HEK293 (cell line): ENCODE measurements around the gene FNDC1.

ENCODE experiments used
- YY1 ChIP-seq: fragments of 450-650 bp; formaldehyde crosslinking; IDR thresholded peaks from 2 replicates; pipeline ENCODE4 v1.5.1; 2018; ENCODE audit warnings: missing biosample characterization, missing genetic modification characterization
- ZNF645 ChIP-seq: fragments of 450-650 bp; formaldehyde crosslinking; IDR thresholded peaks from 2 replicates; pipeline ENCODE4; 2016; ENCODE audit warnings: missing biosample characterization, missing genetic modification characterization
- TF ChIP-seq, protein P1 (sequence below): fragments of 450-650 bp; formaldehyde crosslinking; IDR thresholded peaks from 2 replicates; pipeline ENCODE4 v1.5.1; 2016; ENCODE audit warnings: missing biosample characterization, missing genetic modification characterization

DNA sequence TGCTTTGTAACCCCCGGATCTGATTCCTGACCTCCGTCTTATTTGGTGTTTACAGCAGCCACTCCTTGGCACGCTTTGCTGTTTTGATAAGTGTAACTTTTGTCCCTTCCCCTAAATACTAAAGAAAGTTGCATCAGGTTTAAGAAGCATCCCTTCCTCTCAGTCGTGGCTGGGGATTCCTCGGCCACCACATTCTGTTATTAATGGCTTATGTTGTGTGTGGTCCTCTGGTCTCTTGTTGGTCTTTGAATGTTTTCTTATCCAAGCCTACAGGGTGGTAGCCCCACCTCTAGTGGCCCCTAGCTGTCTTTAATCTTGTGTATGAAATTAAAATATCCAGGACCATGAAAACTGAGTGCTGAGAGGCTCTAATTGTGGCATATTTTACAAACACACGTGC, 37.5 kb upstream of the FNDC1 start:
- TF ChIP-seq, protein P1, sequence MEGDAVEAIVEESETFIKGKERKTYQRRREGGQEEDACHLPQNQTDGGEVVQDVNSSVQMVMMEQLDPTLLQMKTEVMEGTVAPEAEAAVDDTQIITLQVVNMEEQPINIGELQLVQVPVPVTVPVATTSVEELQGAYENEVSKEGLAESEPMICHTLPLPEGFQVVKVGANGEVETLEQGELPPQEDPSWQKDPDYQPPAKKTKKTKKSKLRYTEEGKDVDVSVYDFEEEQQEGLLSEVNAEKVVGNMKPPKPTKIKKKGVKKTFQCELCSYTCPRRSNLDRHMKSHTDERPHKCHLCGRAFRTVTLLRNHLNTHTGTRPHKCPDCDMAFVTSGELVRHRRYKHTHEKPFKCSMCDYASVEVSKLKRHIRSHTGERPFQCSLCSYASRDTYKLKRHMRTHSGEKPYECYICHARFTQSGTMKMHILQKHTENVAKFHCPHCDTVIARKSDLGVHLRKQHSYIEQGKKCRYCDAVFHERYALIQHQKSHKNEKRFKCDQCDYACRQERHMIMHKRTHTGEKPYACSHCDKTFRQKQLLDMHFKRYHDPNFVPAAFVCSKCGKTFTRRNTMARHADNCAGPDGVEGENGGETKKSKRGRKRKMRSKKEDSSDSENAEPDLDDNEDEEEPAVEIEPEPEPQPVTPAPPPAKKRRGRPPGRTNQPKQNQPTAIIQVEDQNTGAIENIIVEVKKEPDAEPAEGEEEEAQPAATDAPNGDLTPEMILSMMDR, result no peak
- TF ChIP-seq ZNF645 (no peak), YY1 (no peak)
